Right lobe of liver (tissue), 6 donors: ENCODE data around the gene ODF4. TPM values are rescaled to one million over a fixed set of nuclear protein-coding genes. Genes with fewer than 3 reads are reported as not detected.
A peak's percentile ranks its signal among the peaks of the same experiment; 100 is the strongest.

ENCODE experiments used
- ATAC-seq, 4 donors: fragments of 200-7000 bp; cut with Tn5 transposase; one replicate each; pipeline ENCODE4 v1.9.1; 2020; ENCODE audit warnings: mild to moderate bottlenecking in 4 of 4, moderate library complexity in 4 of 4
- DNase-seq, 3 donors: peaks; one replicate each; pipeline ENCODE4 v3.0.0-alpha.2; 2020
- H3K27ac ChIP-seq, 3 donors: fragments of 200-600 bp; one replicate each; pipeline ENCODE4 v1.8.0; 2022
- H3K27me3 ChIP-seq, 2 donors: fragments of 200-600 bp; one replicate each; pipeline ENCODE4 v1.8.0; 2022
- H3K36me3 ChIP-seq, 4 donors: fragments of 200-600 bp; sonication (generic) in 1 of 4; one replicate each; pipeline versions ENCODE4 v1.5.1 to v1.8.0; 2017 to 2022; ENCODE audit warnings: control low read depth in 1 of 4
- H3K4me1 ChIP-seq, 4 donors: fragments of 200-600 bp; sonication (generic) in 1 of 4; one replicate each; pipeline versions ENCODE4 v1.5.1 to v1.8.0; 2017 to 2022; ENCODE audit warnings: control low read depth in 1 of 4
- H3K4me3 ChIP-seq, 3 donors: fragments of 200-600 bp; one replicate each; pipeline ENCODE4 v1.8.0; 2022
- H3K9me3 ChIP-seq, 4 donors: fragments of 200-600 bp; sonication (generic) in 1 of 4; one replicate each; pipeline versions ENCODE4 v1.5.1 to v1.8.0; 2017 to 2022; ENCODE audit warnings: control low read depth in 1 of 4
- CTCF ChIP-seq, 4 donors: fragments of 200-600 bp in 3 of 4; fragments of 450-650 bp in 1 of 4; IDR thresholded peaks; one replicate each; pipeline versions ENCODE4 v1.5.1 to v1.8.0; 2016 to 2022; ENCODE audit warnings: antibody characterized with exemption in 4 of 4, mild to moderate bottlenecking in 2 of 4
- POLR2A ChIP-seq: fragments of 450-650 bp; IDR thresholded peaks from one replicate; pipeline ENCODE4 v1.6.1; 2017; ENCODE audit warnings: antibody characterized with exemption, mild to moderate bottlenecking
- WGBS: methylation state at CpG from one replicate; pipeline ENCODE4 v1.1.6; 2018; ENCODE audit warnings: low coverage, low lambda C conversion rate; ENCODE audit not compliant: insufficient coverage; ENCODE audit errors: missing lambda C conversion rate; 5-methylcytosine and 5-hydroxymethylcytosine counted together
- intact Hi-C, 2 donors: fragments of 100-400 bp; cut with DNase I; formaldehyde crosslinking; loops; one replicate each; pipeline versions ENCODE4 v1.11.2 to v1.14.1; 2022
- total RNA-seq, 6 experiments: library from RNA; depleted of rRNA in 2 of 6; stranded (reverse); fragments of >200 nt in 2 of 6; fragmentation: NEBNext Ultra II Directional in 3 of 6; extraction: Animal tissue kit (Norgen Biotek cat#: 25700) in 3 of 6; gene quantifications; one replicate each; pipeline versions ENCODE4 v1.1.0 to v1.2.4, GENCODE V29; 2016 to 2023
- donor health status: DM: no; HTN: yes; CAD: no.
- donor health status: DM: no; HTN: no; CAD: no.
- donor health status: DM: no; HTN: no; CAD: no.
- donor health status: DM: no; HTN: yes; CAD: no.
- donor health status: DM: no; HTN: yes; CAD: no.

Gene ODF4
- total RNA-seq, 6 experiments from 2014 or later, result not detected

GRCh38 chr17:8311131-8311790, 28.4 kb upstream of the ODF4 start:
- no peak for TF ChIP-seq POLR2A
- TF ChIP-seq CTCF (IDR thresholded peaks at IDR 0.05), result no peak
- Histone ChIP-seq H3K9me3 (no peaks in the 10 kb centered on the region), H3K27me3 (no peaks in the 10 kb centered on the region), H3K4me1 (no peaks in the 10 kb centered on the region), H3K27ac (no peak overlapping the region), H3K4me3 (peak overlapping the region in 1 of 3 donors; percentile 19), H3K36me3 (no peaks in the 10 kb centered on the region)
- ATAC-seq (peak; percentile 31 to 55 (median 52)), DNase-seq (no peak)
- 56% methylated on average over 8 of the region's 25 CpGs for WGBS
- intact Hi-C loops, result no loop called here

- Histone ChIP-seq H3K4me1 (no peaks in the 10 kb centered on the region), H3K9me3 (no peaks in the 10 kb centered on the region), H3K27me3 (no peaks in the 10 kb centered on the region), H3K36me3 (no peaks in the 10 kb centered on the region), H3K4me3 (no peak overlapping the region), H3K27ac (no peak overlapping the region)
- ATAC-seq, result no peak
- intact Hi-C loops, result no loop called here
- TF ChIP-seq POLR2A (no peak), CTCF (IDR thresholded peaks at IDR 0.05) (no peak)
- no peak for DNase-seq
- 55% methylated on average over 10 of the region's 13 CpGs for WGBS
Measured at GRCh38 chr17:8312251-8312650, 27.4 kb upstream of the ODF4 start.

DNA sequence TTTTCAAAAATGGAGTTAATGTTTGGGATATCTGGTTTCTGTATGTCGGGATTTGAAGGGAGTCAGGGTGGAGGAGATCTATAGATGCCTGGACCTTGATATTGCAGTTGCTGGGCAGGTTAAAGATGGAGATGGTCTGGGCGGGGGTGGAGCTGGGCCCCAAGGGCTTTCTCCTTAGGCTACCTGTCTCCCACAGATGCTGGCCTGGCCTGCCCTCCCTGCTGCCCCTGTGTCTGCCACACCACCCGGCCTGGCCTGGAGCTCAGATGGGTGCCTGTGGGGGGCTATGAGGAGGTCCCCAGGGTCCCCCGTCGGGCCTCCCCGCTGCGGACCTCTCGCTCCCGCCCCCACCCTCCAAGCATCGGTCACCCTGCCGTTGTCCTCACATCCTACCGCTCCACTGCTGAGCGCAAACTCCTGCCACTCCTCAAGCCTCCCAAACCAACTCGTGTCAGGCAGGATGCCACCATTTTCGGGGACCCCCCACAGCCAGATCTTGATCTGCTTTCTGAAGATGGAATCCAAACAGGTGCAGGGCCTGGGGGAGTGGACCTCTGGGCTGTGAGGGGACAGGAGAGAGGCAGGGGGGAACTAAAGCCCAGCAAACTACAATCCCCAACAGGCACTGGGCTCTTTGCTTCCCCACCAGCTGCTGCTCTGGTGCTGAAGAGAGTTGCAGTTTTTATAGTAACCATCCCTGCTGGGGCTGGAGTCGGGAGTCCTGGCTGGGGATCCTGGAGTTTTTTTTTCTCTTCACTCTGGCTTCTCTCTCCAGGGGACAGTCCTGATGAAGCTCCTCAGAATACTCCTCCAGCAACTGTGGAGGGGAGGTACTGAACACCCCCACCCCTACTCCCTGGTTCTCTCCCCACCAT, 26.7 kb upstream of the ODF4 start:
- DNase-seq (no peak), ATAC-seq (no peak)
- no peak overlapping the region for H3K27ac ChIP-seq
- TF ChIP-seq POLR2A (no peak), CTCF (IDR thresholded peaks at IDR 0.05) (no peak)
- no peaks in the 10 kb centered on the region for H3K27me3 ChIP-seq
- intact Hi-C loops, result no loop called here
- 25% methylated on average over 3 of the region's 16 CpGs for WGBS
- H3K4me3 ChIP-seq, result no peak overlapping the region
- H3K4me1 ChIP-seq, result no peaks in the 10 kb centered on the region
- no peaks in the 10 kb centered on the region for H3K36me3 ChIP-seq
- no peaks in the 10 kb centered on the region for H3K9me3 ChIP-seq

DNA sequence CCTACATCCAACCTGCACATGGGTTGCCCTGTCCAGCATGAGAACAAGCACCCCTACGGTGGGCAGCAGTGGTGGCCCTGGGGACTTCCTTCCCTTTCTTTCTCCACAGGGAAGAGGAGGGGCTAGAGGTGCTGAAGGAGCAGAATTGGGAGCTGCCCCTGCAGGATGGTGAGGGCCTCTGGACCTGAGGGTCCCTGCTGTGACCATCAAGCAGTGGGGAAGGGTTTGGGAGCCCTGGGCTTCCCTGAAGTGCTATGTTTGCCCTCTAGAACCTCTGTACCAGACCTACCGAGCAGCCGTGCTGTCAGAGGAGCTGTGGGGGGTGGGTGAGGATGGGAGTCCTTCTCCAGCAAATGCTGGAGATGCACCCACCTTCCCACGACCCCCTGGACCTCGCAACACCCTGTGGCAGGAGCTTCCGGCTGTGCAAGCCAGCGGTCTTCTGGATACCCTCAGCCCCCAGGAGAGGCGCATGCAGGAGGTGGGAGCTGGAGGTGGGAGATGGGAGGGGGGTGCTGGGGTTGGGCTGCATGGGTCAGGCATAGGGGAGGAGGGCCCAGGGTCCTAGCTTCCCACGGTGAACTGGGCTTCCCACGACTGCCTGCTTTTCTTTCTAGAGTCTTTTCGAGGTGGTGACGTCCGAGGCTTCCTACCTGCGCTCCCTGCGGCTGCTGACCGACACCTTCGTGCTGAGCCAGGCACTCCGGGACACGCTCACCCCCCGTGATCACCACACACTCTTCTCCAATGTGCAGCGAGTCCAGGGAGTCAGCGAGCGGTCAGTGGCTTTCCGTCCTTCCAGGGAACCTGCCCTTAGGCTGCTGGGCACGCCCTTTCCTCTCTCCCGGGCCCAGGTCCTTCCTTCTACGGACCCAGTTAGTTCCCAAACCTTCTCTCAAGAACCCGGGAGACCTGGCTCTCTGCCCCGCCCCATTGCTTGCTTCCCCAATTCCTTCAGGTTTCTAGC, 24.6 kb upstream of the ODF4 start:
- no peaks in the 10 kb centered on the region for H3K27me3 ChIP-seq
- H3K4me3 ChIP-seq, result no peak overlapping the region

More for the DNA sequence above, 24.6 kb upstream of the ODF4 start:
- no peak for DNase-seq
- intact Hi-C loops, result no loop called here
- no peaks in the 10 kb centered on the region for H3K9me3 ChIP-seq
- WGBS, result 9% methylated on average over 16 of the region's 29 CpGs
- H3K27ac ChIP-seq, result no peak overlapping the region
- peak in 3 of 4 donors; percentile 27 to 34 (median 31) for ATAC-seq
- H3K36me3 ChIP-seq, result no peaks in the 10 kb centered on the region
- TF ChIP-seq CTCF (IDR thresholded peaks at IDR 0.05) (no peak), POLR2A (no peak)
- H3K4me1 ChIP-seq, result no peaks in the 10 kb centered on the region
